GM19463 (cell line): ENCODE measurements around the gene ALG5.

Experiments used
- ATAC-seq: cut with Tn5 transposase; IDR thresholded peaks from one replicate; pipeline ENCODE4 v1.9.1; 2021; ENCODE audit warnings: mild to moderate bottlenecking, moderate library complexity; ENCODE audit not compliant: unreplicated experiment

Gene ALG5

DNA sequence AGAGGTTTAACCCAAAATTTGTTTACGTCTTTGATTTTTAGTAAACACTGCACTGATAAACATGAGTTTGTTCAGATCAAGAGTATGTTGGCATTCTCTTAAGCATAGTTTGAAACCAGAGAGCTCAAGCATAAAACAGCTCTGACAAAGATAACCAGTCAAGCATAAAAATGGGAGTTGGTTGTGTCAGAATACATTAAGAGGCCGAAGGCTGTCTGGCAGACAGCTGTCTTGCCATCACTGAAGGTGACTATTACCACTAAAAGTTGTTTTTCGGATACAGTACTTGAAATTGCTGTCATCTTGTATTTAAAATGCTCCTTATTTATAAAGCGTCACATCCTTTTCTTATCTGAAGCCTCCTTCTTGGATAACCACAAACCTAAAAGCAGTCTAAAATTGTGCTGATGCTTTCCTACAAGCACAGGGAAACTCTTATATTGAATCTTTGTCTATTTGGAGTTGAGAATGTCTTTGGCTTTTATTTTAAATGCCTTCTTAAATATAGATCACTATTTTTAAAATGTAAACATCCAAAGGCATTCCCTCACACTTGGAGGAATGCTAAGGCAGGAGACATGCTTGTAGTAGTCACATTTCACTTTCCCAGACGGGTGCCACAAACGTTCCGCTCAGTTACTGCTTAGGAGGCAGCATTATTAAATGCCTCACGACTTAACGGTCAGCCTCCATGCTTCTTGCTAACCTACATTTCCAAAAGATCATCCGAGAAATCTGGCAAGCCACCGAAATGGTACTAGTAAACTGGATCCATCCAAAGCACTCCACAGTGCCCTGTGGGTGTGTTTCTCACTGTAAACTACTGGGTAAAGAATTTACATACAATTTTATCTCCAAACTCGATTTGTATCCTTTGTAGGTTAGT lies 80.7 kb downstream of the ALG5 start:
- no peak for ATAC-seq

DNA sequence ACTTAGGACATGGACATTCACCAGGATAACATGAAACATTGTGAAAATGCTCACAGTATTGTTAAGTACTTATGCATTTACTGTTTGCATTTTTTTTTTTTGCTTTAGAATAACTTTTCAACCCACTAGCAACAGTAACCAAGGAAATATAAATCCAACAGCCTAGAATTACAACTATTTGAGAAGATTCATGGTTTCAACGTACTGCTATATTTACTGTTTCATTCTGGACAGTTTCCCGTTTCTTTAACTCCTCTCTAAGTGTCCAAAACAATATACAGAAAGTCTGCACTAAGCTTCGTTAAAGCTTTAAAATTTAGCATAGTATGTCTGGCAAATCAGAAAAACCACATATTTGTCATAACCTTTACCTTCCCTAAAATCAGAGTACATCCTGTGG lies 81.8 kb downstream of the ALG5 start:
- no peak for ATAC-seq

DNA sequence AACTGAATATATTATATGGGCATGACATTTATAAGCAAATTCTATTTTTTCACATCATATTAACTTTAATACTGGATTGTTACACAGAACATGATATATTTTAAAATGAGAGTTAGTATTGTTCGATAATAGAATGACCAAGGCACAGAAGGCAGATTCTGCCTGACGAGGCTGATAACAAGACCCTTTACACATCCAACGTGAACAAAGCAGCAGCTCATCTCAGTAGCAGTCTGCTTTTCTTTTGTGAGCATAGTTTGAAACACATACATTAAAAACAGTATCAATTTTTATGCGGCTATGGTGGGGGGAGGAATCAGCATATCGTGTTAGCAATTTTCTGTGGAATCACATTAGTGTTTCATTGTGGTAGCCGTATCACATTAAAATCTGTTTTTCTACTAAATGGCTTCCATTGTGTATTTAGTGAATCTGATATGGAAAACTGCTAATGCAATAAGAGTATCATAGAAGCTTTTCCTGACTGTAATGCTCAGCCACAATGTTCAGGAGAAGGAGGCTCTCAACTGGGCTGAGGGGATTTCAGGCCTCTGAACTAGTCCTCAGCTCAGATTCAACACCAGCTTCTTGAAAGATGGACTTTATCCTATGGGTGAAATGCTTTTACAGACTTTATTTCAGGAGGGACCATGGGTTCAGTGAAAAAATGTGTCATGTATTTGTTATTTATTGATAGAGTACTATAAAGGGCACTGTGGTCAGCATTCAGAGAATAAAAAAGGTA lies 83.1 kb downstream of the ALG5 start:
- ATAC-seq, result no peak

DNA sequence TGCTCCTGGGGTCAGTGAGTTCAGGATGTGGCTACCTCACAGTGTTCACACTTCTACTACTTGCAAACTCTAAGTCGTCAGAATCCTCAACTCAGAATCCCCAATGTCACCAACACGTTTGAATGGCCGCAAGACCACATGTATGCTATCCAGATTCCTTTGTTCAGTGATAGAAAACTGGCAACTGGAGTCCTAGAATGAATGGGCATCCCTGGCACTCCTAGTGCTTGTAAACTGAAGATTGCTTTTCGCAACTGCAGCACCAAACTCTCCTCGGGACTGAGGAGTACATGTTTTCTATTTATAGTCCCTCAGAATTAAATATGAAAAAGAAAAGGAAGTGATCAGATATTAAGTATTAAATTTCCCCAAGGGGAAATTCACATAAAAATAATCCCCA lies 84.0 kb downstream of the ALG5 start:
- no peak for ATAC-seq

DNA sequence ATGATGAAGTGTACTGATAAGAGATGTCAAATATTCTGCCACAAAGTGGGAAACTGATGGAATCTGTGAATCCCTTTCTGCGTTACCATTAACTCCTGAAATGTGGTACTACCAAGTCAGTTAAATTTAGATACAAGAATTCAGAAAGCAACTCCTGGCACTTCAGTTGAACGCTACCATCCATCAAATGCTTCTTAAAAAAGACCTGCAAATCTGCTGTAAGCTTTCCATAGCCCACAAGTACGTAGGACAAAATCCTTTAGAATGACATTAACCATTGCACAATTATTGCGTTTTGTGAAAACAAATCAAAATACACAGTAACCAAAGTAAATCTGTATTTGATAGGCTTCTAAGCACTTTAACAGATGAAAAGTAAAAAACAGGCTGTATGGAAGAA lies 84.5 kb downstream of the ALG5 start:
- no peak for ATAC-seq

DNA sequence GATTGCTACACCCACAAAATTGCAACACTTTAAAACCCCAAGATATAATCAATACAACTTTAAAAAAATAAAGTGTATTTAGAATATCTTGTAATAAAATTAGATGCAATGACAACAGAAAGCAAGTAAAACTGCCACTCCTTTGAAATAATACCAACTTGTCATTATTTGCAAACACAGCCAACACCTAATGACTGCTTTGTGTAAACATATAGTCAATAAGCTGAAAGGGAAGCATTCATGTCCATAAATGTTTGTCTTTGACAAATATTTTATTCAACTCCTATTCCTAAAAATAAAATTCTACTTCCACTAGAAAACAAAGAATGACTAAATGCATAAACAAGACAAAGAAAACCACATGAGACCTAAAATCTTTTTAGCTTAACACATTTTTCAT lies 85.7 kb downstream of the ALG5 start:
- no peak for ATAC-seq

DNA sequence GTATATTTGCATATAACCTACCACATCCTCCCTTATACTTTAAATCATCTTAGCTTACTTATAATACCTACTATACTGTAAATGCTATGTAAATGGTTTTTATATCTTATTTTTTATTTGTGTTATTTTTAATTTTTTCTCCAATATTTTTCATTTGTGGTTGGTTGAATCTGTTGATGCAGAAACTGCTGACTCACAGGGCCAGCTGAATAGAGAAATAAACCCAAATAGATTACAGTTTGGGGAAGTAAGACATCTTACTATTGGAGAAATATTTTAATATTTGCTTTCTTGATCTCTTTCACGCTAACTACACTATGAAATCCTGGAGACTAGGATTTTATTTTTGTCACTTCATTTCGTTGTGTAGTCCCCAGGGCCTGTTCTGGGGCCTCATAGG lies 86.2 kb downstream of the ALG5 start:
- ATAC-seq, result no peak

DNA sequence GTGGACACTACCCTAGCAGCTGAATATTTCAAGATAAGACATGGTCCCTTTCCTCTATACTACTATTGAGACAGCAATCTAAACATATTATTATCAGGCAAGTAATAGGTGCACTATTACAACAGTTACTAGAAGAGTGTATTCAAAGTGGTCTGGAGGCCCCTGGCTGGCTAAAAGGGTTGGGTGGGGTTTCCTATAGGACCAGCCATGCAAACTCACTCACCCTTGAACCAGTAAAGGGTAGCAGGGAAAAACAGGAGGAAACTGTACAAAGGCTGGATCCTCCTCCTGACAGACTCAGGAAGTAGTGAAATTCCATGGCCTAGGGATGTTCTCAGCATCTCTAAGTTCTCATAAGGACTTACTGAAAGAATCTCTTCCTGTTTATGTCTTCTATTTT lies 86.8 kb downstream of the ALG5 start:
- ATAC-seq, result no peak

DNA sequence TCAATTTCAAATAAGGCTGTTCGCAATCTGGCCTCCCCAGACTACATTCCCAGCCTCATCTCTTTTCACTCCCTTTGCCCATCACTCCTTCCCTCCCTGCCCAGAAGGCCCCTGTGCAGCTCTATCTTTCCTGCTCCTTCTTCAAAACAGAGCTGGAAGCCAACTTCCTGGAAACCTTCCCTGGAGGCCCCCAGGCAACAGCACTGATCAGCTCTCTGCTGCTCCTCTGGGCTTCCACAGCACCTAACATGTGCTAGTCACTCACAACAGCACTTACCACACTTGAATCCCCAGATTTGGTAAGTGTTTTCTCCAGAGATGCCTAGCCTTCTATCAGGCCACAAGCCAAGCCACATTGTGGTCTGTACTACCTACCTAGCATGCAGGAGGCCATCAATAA lies 88.6 kb downstream of the ALG5 start:
- ATAC-seq, result no peak

DNA sequence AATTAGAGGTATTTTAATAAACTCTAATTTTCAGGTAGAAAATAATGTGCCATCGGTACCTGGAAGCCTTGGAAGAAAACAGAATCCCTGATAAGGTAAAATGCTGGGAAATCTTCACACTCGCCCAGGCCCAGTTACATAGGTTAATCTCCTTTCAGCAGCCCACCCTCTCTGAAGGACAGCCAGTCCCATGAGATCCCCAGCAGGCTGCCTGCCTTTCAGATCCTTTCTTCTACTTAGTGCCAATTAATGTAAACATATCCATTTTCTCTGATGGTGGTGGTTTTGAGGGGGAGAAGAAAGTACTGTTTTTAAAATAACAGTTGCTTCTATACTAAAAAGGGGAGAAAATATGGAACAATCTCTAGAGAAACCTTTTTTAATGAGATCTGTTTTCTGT lies 91.3 kb downstream of the ALG5 start:
- no peak for ATAC-seq

DNA sequence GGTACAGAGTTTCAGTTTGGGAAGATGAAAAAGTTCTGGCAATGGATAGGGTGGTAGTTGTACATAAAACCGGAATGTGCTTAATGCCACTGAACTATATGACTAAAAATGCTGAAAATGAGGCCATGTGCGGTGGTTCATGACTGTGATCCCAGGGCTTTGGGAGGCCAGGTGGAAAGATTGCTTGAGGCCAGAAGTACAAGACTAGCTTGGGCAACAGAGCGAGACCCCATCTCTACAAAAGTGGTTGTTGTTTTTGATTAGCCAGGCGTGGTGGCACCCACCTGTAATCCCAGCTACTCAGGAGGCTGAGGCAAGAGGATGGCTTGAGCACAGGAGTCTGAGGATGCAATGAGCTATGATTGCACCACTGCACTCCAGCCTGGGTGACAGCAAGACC lies 91.9 kb downstream of the ALG5 start:
- no peak for ATAC-seq

DNA sequence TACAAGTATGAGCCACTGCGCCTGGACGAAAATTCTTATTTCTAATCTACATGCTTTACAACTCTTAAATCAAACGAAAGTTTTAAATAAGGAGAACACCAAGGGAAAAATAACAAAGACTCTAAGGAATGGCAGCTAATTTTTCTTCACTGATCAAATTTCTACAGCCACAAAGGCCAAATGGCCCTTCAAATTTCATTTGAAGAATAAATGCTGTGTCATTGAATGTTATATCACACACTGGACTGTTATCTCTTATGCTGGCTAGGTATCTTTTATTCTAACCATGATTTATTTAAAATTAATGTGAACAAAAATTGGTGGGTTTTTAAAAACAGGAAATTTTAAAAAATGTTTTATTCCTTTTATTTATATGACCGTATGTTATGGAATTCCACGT lies 93.2 kb downstream of the ALG5 start:
- no peak for ATAC-seq

DNA sequence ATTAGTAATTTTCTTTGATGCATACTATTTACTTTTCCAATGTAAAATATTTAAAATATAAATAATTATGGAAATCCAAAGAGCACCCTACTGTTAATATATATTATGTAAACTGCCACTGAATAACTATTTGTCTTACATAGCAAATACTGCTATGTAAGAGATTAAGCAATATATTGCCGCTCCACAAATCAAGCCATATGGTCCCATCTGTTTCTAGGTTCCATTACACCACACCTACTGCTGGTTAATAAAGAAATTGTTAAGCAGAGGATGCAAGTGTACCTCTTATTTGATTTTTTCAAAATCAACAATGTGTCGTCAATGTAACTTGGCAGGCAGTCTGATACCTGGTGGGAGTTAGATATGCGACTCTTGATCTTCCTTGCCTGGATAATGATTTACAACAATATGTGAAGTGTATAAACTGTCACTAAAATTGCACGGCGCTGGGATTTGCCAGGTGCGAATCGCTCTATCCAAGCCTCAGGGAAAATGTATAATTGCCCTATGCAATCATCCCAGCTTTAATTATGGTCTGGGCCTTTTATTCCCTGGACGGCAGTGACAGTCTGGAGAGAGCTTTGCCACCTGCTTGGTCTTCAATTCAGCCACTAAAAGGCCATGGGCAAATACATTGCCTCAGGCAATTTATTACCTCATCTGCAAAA lies 95.1 kb downstream of the ALG5 start:
- no peak for ATAC-seq
